ENCODE measurements around the gene ARHGAP26.

The ARHGAP26 gene

DNA sequence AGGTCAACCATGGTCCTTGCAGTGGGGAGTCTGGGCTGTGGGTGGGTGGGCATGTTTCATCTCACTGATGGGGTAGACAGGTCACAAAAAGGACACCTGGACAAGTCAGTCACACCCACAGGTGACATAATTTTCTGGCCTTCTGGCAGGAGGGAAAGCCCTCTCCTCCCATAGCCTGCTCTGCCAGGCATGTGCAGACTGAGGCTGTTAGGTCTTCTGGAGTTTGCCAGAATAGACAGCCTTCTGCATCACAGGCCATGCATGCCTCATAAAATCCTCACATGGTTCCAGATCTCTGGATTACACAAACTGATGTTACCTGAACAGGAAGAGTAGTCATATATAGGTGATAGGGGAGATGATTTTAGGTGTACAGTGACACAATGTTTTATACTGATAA lies 49.1 kb downstream of the ARHGAP26 start:
- H3K4me3 ChIP-seq (ENCODE audit: low read depth, low read length): no peak overlapping the region

DNA sequence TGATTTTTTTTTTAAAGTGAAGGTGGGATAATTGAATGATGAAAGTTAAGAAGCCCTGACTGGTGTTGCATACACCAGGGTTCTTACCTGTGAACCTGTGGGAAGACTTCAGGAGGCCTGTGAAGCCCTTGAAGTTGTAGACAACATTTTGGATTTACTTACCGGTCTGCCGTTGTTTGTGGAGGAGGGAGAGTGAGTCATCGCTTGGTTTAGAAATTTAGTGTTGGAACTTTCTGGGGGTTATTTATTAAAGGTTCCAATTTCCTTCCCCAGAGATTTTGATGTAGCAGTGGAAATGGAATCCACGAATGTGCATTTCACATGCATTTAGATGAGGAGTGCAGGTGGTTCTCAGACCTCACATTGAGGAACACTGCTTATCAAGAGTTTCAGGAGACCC lies 49.6 kb downstream of the ARHGAP26 start:
- TF ChIP-seq, protein P1, sequence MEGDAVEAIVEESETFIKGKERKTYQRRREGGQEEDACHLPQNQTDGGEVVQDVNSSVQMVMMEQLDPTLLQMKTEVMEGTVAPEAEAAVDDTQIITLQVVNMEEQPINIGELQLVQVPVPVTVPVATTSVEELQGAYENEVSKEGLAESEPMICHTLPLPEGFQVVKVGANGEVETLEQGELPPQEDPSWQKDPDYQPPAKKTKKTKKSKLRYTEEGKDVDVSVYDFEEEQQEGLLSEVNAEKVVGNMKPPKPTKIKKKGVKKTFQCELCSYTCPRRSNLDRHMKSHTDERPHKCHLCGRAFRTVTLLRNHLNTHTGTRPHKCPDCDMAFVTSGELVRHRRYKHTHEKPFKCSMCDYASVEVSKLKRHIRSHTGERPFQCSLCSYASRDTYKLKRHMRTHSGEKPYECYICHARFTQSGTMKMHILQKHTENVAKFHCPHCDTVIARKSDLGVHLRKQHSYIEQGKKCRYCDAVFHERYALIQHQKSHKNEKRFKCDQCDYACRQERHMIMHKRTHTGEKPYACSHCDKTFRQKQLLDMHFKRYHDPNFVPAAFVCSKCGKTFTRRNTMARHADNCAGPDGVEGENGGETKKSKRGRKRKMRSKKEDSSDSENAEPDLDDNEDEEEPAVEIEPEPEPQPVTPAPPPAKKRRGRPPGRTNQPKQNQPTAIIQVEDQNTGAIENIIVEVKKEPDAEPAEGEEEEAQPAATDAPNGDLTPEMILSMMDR (IDR thresholded peaks at IDR 0.05; ENCODE audit: borderline replicate concordance, insufficient read depth, low read depth, low read length): no peak
- no peak overlapping the region for H3K4me3 ChIP-seq (ENCODE audit: low read depth, low read length)

More for the DNA sequence above, 49.1 kb downstream of the ARHGAP26 start:
- TF ChIP-seq, protein P1 (IDR thresholded peaks at IDR 0.05; ENCODE audit: borderline replicate concordance, insufficient read depth, low read depth, low read length): no peak

DNA sequence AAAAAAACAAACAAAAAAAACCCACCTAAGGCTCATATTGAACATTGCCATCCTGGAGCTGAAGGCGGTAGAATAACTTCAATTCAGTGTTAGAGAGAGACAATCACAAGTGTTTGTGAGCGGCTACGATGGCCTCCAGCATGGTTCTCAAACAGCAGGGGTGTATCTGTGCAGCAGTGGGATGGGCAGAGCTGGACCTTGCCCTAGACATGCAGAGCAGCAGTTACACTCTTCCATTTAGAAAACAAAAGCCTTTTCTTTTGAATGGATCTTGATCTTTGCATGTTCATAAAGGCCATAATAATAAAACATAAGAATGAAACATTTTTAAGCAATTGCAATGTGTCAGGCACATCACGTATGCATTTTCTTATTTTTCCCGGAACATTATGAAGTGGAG lies 50.3 kb downstream of the ARHGAP26 start:
- TF ChIP-seq, protein P1 (IDR thresholded peaks at IDR 0.05; ENCODE audit: borderline replicate concordance, insufficient read depth, low read depth, low read length): no peak
- H3K4me3 ChIP-seq (ENCODE audit: low read depth, low read length): no peak overlapping the region

DNA sequence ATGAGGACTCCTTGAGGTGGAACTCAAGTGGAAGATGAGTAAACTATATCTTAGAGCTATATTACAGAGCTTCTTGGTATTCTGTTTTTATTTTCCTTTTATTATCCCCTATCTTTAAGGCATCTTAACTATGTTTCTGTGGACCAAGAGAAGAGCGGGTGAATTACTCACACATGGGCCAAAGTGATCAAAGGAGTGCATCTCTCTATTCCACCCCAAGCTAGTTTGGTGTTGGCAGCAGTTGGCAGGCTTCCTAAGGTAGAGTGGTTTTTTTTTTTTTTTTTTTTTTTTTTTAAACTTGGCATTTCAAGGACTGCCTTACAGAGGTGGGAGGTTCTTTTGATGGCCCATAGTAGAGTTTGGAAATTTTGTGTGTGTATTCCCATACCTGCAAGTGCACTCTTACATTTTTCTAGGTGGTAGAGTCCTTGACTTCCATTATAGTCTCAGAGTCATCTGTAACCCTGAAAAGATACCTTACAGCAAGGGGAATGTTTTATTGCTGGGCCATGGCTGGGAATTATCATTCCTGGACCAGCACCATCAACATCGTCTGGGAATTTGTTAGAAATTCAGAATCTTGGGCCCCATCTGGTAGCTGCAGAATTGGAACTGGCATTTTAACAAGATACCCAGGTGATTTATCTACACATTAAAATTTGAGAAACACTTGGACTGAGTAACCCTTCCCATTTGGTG lies 51.0 kb downstream of the ARHGAP26 start:
- TF ChIP-seq, protein P1 (IDR thresholded peaks at IDR 0.05; ENCODE audit: borderline replicate concordance, insufficient read depth, low read depth, low read length): no peak
- no peak overlapping the region for H3K4me3 ChIP-seq (ENCODE audit: low read depth, low read length)

DNA sequence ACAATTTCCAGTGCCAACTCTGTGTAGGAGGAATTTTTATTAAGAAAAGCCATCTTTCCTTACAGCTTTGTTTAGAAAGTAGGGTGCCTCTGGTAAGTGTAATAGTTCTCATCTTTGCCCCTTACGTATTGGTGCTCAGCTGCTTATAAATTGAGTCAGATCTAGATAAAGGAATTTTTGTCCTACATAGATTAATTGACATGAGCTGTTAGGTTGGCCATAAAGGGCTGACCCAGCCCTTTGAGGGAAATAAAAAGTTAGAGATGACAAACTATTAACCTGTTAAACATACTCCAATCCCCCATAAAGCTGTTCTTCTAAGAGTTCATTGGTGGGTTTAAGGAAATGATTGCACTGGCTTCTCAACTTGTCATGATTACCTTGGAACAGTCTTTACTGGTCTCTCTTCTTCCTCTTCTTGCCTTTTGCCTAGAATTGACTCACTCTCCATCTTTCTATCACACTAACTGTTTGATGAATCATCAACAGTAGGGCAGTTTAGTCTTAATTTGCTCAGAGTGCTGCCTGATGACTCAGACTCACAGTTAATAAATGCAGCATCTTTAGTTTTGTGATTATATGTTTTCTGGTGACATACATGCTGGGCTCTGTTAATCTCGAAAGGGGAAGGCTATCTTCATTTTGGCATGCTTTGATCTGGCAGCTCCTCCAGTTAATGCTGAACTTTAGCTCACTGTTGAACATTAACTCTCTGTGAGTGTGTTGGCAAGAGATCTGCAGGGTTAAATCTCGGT lies 51.7 kb downstream of the ARHGAP26 start:
- no peak overlapping the region for H3K4me3 ChIP-seq (ENCODE audit: low read depth, low read length)
- TF ChIP-seq, protein P1 (IDR thresholded peaks at IDR 0.05; ENCODE audit: borderline replicate concordance, insufficient read depth, low read depth, low read length): no peak

DNA sequence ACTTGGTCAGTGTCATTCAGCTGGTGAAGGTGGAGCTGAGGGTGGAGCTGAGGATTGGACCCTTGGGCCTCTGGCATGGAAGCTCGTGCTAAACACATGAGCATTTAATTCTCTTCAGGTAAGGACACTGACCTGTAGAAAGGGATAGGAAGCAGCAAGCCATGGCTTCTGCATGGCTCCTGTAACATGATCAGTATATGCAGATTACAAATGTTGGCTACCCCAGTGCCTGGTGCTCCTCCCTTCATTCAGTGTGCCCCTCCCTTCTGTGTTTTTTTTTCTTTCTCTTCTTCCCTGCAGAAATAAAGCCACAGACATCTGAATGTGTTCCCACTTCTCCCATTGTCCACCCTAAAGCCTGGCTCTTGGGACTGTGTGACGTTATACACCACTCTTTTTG lies 52.9 kb downstream of the ARHGAP26 start:
- TF ChIP-seq, protein P1 (IDR thresholded peaks at IDR 0.05; ENCODE audit: borderline replicate concordance, insufficient read depth, low read depth, low read length): no peak

DNA sequence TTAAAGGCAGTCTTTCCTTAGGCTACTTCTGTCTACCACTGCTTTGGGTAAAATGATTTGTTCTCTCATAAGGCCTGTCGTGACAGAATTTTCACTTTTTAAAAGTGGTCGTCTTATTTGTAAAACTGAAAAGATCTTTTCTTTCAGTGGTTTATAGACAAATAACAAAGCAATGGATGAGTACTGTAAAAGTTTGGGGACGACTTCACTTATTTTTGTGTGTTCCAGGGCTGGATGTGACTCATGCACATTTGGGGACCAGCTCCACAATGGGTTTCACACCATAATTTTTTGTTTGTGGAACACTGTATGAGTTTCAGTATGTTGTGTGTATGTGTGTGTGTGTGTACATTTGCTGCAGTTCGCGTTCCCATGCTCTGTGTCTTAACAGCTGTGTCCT lies 53.6 kb downstream of the ARHGAP26 start:
- TF ChIP-seq, protein P1 (IDR thresholded peaks at IDR 0.05; ENCODE audit: borderline replicate concordance, insufficient read depth, low read depth, low read length): no peak
- H3K4me3 ChIP-seq (ENCODE audit: low read depth, low read length): no peak overlapping the region

More for the DNA sequence above, 52.9 kb downstream of the ARHGAP26 start:
- H3K4me3 ChIP-seq (ENCODE audit: low read depth, low read length): no peak overlapping the region
